GM19468 (cell line): ENCODE data around the gene COQ10B.
"Not testable (repeated sequence)": the region's sequence is repeated elsewhere in the genome, so short reads cannot be mapped to it uniquely, and the experiment has no call there.

Experiments
- ATAC-seq: cut with Tn5 transposase; IDR thresholded peaks from one replicate; pipeline ENCODE4 v1.9.1; 2021; ENCODE audit warnings: mild to moderate bottlenecking, moderate library complexity, moderate number of reproducible peaks; ENCODE audit not compliant: unreplicated experiment; ENCODE audit errors: extremely low read depth

The COQ10B gene

DNA sequence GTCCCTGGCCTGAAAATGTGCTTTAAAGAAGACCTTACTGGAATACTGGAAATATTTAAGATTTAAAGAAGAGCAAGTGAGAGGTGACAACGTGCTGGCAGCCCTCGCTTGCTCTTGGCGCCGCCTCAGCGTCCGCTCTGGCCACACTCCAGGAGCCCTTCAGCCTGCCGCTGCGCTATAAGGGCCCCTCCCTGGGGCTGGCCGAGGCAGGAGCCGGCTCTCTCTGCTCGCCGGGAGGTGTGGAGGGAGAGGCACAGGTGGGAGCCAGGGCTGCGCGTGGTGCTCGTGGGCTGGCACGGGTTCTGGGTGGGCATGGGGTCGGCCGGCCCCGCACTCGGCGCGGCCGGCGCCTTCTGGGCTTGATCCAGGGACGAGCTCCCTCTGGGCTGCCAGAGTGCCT, 2.9 kb upstream of the COQ10B start:
- no peak for ATAC-seq

DNA sequence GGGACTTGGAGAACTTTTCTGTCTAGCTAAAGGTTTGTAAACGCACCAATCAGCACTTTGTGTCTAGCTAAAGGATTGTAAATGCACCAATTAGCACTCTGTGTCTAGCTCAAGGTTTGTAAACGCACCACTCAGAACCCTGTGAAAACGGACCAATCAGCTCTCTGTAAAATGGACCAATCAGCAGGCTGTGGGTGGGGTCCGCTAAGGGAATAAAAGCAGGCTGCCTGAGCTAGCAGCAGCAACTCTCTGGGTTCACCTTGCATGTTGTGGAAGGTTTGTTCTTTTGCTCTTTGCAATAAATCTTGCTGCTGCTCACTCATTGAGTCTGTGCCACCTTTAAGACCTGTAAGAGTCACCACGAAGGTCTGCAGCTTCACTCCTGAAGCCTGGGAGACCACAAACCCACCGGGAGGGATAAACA, 2.4 kb upstream of the COQ10B start:
- not testable (repeated sequence) for ATAC-seq

DNA sequence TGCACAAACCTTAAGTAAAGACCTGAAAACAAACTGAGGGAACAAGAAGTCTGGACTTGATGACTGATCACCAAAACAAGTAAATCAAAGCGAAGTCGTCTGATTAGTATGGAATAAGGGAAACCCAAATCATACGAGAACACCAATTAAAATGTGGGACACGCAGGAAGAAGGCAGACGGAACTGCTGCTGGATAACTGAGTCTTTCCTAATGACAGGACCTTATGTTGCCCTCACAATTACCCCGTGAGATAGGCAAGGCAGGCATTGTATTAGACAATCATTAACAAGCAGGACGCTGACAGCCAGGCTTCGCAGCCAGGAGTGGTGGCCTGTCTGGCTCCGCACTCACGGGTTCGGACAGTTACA, 614 bp upstream of the COQ10B start:
- no peak for ATAC-seq

DNA sequence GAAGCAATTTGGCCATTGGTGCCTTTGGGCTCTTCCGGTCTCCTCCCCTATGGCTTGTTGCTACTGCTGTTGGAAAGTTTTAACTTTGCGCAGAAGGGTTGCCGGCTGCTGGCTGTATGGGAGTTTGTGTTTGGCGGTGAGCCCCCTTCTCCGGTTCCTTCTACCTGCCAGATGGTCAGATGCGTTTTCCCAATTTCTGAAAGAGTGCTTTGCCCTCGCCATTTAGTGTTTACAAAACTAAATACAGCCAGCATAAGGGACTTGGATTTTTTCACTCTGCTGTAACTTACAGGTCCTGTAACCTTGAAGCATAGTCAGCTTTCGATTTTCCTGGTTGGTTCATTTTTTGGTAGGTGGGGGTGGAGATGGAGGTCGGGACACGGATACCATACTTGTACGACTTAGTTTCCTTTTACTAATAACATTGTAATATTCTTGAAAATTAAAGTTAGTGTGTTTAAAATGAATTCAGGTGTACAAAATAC, 604 bp downstream of the COQ10B start:
- ATAC-seq, result no peak

DNA sequence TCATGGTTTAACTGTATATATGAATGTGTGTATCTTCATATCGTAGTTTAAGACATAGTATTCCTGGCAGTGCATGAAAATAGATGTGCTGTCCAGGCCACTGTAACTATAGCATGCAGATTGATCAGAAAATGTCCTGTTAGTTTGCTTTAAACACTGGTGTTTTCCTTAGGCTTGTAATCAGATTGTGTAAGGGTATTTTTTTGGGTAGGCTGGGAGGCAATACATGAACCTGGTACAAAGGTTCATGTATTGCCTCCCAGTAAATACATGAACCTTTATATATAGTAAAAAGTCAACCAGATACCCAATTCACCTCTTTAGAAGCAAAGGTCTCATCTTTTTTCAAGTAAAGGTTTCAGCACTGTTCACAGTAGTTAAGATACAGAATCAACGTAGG, 1.6 kb downstream of the COQ10B start:
- no peak for ATAC-seq

- no peak for ATAC-seq
These were observed 2.1 kb downstream of the COQ10B start for GRCh38 chr2:197455428-197455827.

DNA sequence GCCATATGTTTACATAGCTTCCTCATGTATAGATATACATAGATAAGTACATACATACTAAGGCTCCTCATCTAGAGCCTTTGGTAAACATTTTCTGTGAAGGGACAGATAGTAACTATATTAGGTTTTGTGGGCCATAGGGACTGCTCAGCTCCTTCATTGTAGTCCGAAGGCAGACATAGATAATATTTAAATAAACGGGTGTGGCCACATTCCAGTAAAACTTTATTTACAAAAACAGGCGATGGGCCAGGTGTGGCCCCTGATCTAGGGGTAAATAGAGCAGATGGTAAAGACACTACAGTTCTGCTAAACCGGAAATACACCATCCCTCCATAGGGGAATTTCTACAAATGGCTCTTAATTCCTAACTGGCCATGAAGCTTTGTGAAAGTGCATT, 7.3 kb downstream of the COQ10B start:
- ATAC-seq, result no peak

DNA sequence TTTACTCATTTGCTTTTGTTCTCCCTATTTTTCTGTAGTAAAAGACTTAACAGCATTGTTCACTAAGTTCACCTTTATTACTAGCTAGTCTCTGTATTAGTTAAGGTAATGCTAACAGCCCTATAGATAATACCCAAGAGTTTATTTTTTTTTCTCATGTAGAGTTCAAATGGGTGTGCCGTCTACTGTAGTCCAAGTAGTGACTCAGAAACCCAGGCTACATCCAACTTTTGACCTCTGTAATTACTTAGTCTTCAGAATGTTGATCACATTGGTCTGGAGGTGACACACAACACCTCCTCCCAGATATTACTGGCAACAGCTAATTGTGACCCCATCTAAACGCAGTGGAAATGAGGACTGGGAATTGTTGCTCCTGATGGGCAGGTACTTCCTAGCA, 7.7 kb downstream of the COQ10B start:
- ATAC-seq, result no peak

DNA sequence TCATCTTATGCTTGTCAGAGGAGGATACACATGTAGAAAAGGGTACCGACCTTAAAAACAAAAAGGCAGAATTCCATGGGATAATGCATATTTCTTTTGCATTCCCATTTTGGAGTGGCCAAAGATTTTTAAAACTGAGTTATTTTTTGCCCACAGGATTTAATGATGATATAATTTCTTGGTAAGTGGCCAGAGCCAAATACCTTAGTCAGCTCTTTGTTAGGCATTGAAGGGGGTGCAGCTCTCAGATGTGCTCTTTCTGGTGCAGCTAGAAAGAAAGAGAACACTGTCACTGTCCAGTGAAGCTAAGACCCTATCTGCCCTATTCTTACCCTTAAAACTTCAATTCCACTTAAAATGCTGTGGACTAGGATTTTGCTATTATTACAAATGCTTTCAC, 10.8 kb downstream of the COQ10B start:
- no peak for ATAC-seq

DNA sequence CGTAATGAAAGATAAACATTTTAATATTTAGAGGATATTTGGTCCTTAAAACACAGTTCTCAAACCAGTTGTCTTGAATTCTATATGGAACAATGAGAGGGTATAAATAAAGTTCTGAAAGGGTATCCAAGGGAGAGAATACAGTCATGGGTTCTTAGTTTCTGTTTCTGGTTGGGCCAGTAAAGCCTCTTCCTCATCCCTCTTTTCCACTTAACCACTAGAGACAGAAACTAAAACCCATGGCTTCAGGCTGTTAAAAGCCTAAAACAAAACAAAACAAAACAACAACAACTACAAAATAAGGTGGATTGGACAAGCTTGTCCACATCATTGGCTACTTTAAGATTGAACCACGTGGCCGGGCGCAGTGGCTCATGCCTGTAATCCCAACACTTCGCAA, 18.8 kb downstream of the COQ10B start:
- no peak for ATAC-seq

- no peak for ATAC-seq
These were observed 24.4 kb downstream of the COQ10B start for GRCh38 chr2:197477797-197478196.

DNA sequence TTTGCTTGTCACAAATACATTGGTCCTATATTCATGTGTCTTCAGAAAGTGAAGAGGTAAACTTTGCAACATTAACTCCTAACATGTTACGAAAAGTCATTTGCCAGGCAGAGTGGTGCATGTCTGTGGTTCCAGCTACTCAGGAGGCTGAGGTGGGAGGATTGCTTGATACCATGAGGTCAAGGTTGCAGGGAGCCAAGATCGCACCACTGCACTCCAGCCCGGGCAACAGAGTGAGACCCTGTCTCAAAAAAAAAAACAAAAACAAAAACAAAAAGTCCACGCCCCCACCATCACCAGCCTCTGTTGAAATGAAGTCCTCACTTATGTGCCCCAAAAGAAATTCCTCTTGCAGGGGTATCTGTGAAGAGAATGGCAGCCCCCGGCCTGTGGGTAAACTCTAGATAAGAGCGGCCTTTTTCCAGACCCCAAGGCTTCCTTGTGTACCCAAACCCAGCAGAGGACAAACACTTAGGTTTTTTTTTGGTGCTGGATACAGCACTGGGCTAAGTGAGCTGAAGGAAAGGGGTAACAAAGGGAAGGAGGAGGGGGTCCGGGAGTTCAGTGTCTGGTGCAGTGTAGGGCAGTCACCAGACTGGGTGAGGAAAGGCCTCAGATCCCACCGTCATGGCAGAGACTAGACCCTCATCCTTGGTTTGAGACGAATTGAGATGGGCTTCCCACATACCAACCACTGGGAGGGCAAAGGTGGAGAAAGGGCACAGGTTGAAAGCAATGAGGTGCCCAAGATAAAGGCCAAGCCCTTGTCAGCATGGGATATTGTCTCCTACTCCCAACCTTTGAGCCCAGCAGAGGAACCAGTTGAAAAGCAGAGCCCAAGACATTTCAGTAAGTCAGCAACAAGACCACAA, 27.0 kb downstream of the COQ10B start:
- no peak for ATAC-seq

- ATAC-seq, result not testable (repeated sequence)
These were observed 30.9 kb downstream of the COQ10B start for GRCh38 chr2:197484248-197484647.

DNA sequence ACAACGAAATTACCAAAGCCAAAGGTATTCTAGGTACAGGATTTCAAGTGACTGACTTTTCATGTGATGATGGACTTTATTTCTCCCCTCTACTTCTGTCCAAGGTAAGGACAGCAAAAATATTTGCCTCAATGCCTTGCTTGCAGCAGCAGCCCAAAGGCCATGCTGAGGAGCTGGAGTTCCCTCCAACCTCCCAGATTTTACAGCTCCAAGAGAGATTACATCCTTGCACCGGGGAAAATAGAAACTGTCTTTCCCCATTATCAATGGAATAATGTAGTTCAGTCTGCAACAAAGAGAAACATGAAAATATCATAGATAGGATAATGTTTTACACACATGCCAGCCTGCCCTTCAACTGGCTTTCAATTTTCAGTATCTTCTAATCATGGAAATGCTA, 32.8 kb downstream of the COQ10B start:
- no peak for ATAC-seq

DNA sequence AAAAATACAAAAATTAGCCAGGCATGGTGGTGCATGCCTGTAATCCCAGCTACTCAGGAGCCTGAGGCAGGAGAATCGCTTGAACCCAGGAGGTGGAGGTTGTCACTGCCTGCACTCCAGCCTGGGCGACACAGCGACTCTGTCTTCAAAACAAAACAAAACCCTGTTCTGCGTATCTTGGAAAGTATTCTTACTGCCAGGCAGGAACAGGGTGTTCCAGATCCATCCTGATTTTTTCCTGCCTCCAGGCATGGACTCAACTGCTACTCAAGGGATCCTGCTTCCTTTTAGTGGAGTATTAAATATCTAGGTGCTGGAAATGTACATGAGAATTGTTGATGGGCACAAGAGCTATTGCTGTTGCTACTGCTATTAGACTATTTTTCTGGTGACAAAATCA, 34.0 kb downstream of the COQ10B start:
- no peak for ATAC-seq

GRCh38 chr2:197495433-197496134, 42.2 kb downstream of the COQ10B start:
- ATAC-seq, result no peak

DNA sequence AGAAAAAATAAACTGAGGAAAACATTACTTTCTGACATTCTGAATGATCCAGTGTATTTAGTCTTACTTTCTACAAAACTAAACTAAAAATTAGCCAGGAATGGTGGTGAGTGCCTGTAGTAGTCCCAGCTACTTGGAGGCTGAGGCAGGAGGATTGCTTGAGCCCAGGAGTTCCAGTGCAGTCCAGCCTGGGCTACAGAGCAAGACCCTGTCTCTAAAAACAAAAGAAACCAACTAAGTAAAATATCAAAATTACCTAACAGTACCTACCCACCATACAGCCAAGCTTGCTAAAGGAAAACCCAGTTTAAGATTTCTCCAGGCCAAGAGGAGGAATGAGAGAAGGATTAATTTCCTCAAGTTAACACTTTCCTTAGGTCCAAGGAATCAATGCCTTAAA, 43.3 kb downstream of the COQ10B start:
- no peak for ATAC-seq

GRCh38 chr2:197497326-197497725, 44.0 kb downstream of the COQ10B start:
- ATAC-seq, result no peak

DNA sequence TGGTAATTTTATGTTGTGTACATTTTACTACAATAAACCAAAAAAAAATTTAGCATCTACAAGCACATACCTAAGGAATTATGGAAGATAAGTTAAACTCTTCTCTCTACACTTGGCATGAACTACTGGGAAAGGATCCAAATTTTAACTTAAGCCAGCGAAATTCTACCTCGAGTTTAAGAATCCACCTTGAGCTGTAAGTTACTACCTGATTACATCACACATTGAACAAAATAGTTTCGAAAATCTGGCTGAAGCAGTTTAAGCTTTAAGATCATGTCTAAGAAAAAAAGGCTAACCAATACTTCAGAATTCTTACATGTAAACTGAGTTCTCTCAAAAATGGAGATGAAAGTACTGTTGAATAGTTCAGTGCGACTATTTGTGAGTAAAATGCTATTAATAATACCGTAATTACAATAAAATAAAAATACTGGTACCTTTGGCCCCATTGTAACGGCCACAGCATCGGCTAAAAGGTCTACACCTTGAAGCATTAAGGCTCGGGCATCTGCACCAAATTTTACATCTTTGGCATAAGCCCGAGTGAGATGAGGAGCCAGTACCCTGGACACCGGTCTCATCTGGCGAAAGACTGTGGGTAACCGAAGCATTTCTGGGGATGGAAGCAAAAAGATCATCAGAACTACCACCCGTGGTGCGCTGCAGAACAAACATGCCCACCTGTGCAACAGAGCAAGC, 45.0 kb downstream of the COQ10B start:
- ATAC-seq, result no peak

DNA sequence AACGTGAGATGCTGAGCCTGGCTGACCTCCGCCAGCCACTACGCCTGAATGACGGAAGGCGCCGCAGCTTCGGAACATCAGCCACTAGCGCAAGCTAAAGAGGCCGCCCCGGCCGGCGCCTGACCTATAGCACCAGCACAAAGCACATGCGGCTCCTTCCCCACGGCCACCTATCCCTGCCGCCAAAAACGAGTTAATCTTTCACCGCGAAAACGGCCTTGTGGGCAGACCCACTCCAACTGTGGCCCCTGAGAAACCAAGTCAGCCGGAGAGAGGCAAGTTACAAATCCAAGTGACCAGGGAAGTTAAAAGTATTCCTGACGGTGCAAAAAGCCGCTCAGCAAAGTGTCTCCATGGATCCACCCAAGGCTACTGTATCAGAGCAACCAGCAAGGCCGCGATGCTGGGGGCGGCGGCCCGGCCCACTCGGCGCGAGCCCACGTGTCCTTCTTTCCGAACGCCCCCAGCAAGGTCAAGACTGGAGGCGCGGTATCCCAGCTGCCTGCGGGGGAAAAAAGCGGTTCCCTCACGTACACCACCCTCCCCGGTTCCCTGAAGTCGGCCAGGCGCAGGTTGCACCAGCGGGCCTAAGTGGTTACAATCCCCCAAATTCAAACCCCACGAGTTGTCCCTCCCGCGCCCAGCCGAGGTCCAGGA, 45.7 kb downstream of the COQ10B start:
- no peak for ATAC-seq
